Ovary (tissue), 3 donors: ENCODE results near the gene FBXL7.

Experiments
- CTCF ChIP-seq, 3 donors: fragments of 450-650 bp in 2 of 3; fragments of 200-600 bp in 1 of 3; IDR thresholded peaks; one replicate each; pipeline versions ENCODE4 v1.5.1 to v1.8.0; 2016 to 2022; ENCODE audit warnings: antibody characterized with exemption in 3 of 3, mild to moderate bottlenecking in 1 of 3
- EP300 ChIP-seq: sonication (generic); formaldehyde crosslinking; IDR thresholded peaks from one replicate; pipeline ENCODE4 v1.6.1; 2017; ENCODE audit warnings: antibody characterized with exemption
- POLR2A ChIP-seq: fragments of 450-650 bp; IDR thresholded peaks from one replicate; pipeline ENCODE4 v1.6.1; 2017; ENCODE audit warnings: antibody characterized with exemption, mild to moderate bottlenecking, moderate library complexity
- donor health status: DM: no; HTN: no; CAD: no.

GRCh38 chr5:15574806-15575325 is 74.9 kb downstream of the FBXL7 start:
- TF ChIP-seq POLR2A, result no peak
- no peak for TF ChIP-seq CTCF (IDR thresholded peaks at IDR 0.05)
- no peak for TF ChIP-seq EP300
